PC-3 (cell line): ENCODE data around the gene LRRC40. TPM values are rescaled to one million over a fixed set of nuclear protein-coding genes. Genes with fewer than 3 reads are reported as not detected.

ENCODE experiments used
- ATAC-seq: fragments of 200-7000 bp; cut with Tn5 transposase; 2 replicates; pipeline ENCODE4 v1.9.1; 2020; ENCODE audit warnings: mild to moderate bottlenecking, moderate library complexity
- BruUV-seq: library from RNA; stranded (reverse); fragments of 400-500 nt; replicated peaks from 2 replicates; lab custom pipeline; 2021; lab: Mats Ljungman, UMichigan
- CTCF ChIA-PET: fragments of 300-600 bp; sonication (Branson Sonifier 250); formaldehyde crosslinking; loops from one replicate; lab custom pipeline; 2022; ENCODE audit warnings: antibody characterized with exemption; lab: Charles Lee
- POLR2A ChIA-PET: fragments of 300-600 bp; sonication (Branson Sonifier 250); formaldehyde crosslinking; loops from one replicate; lab custom pipeline; 2022; ENCODE audit warnings: antibody characterized with exemption; ENCODE audit not compliant: unreplicated experiment; lab: Charles Lee
- DNase-seq: peaks from one replicate; pipeline ENCODE4 v3.0.0-alpha.2; 2015
- H2AFZ ChIP-seq: fragments of 300-600 bp; sonication (generic); 2 replicates; pipeline ENCODE4 v1.6.0; 2016; ENCODE audit warnings: antibody characterized with exemption, low read length
- H3F3A ChIP-seq: fragments of 300-600 bp; sonication (generic); one replicate; pipeline ENCODE4 v1.6.0; 2017; ENCODE audit warnings: antibody characterized with exemption, low read length, control low read depth, mild to moderate bottlenecking; ENCODE audit not compliant: unreplicated experiment
- H3K27ac ChIP-seq: fragments of 300-600 bp; sonication (generic); 2 replicates; pipeline ENCODE4 v1.5.1; 2016; ENCODE audit warnings: mild to moderate bottlenecking, low read length
- H3K27me3 ChIP-seq: fragments of 300-600 bp; sonication (generic); 2 replicates; pipeline ENCODE4 v1.6.1; 2016; ENCODE audit warnings: low read length, mixed read lengths
- H3K36me3 ChIP-seq: fragments of 300-600 bp; sonication (generic); 2 replicates; pipeline ENCODE4 v1.6.1; 2016; ENCODE audit warnings: low read depth, mixed run types, low read length, mixed read lengths
- H3K4me1 ChIP-seq: fragments of 300-600 bp; sonication (generic); 2 replicates; pipeline ENCODE4 v1.5.1; 2016; ENCODE audit warnings: low read length; ENCODE audit not compliant: insufficient read depth
- H3K4me2 ChIP-seq: fragments of 300-600 bp; sonication (generic); 2 replicates; pipeline ENCODE4 v1.6.0; 2016; ENCODE audit warnings: low read length
- H3K4me3 ChIP-seq: fragments of 300-600 bp; sonication (generic); 2 replicates; pipeline ENCODE4 v1.5.1; 2016; ENCODE audit warnings: mild to moderate bottlenecking, low read length, mixed read lengths
- H3K79me2 ChIP-seq: fragments of 300-600 bp; sonication (generic); 2 replicates; pipeline ENCODE4 v1.6.1; 2017; ENCODE audit warnings: low read length, mixed read lengths
- H3K9ac ChIP-seq: fragments of 300-600 bp; sonication (generic); 2 replicates; pipeline ENCODE4 v1.6.0; 2016; ENCODE audit warnings: mild to moderate bottlenecking, low read length
- H3K9me2 ChIP-seq: fragments of 300-600 bp; sonication (generic); replicated peaks from 2 replicates; pipeline ENCODE4 v1.6.1; 2016; ENCODE audit warnings: mixed run types, low read length, mixed read lengths
- H3K9me3 ChIP-seq: fragments of 300-600 bp; sonication (generic); 2 replicates; pipeline ENCODE4 v1.6.1; 2016; ENCODE audit warnings: low read length, mixed read lengths
- H4K20me1 ChIP-seq: fragments of 300-600 bp; sonication (generic); 2 replicates; pipeline ENCODE4 v1.6.1; 2016; ENCODE audit warnings: low read length, mixed read lengths
- EZH2 ChIP-seq: fragments of 300-600 bp; sonication (generic); IDR thresholded peaks from one replicate; pipeline ENCODE4 v1.6.1; 2017; ENCODE audit warnings: antibody characterized with exemption, mild to moderate bottlenecking, low read length; ENCODE audit not compliant: unreplicated experiment
- EZH2phosphoT487 ChIP-seq: fragments of 300-600 bp; sonication (generic); IDR thresholded peaks from 2 replicates; pipeline ENCODE4 v1.6.1; 2018; ENCODE audit warnings: mild to moderate bottlenecking, antibody characterized with exemption, low read length, borderline replicate concordance
- intact Hi-C: fragments of 100-400 bp; cut with micrococcal nuclease; formaldehyde crosslinking; loops from 2 replicates; pipeline ENCODE4 v1.9.0; 2023
- total RNA-seq: library from RNA; depleted of rRNA; stranded (reverse); fragments of >200 nt; gene quantifications from 2 replicates; pipeline ENCODE4 v1.2.3, GENCODE V29; 2014
- TF ChIP-seq, protein P1 (sequence below): fragments of 300-600 bp; sonication (generic); conservative IDR thresholded peaks from 2 replicates; pipeline ENCODE4 v1.5.1; 2017; ENCODE audit warnings: antibody characterized with exemption, low read depth, mild to moderate bottlenecking, low read length

LRRC40 gene
- total RNA-seq, 1 experiment from 2014 or later, result 18.4 TPM

DNA sequence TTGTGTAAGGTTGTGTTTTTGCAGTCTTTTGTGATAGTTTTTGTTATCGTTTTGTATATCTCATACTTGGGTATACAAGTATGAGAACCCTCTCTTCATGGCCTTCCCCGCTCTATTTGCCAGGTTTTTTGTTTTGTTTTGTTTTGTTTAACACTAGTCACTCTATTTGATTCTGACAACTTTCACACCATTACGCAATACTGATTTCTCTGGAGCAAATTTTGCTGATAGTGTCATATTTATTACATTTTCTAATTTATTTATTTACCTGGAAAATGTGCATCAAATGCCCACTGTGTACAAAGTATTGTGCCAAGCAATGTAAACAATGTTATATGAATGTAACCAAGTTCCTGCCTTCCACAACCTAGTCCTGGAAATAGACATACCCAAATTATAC lies 90.1 kb downstream of the LRRC40 start:
- no peak overlapping the region for H2AFZ ChIP-seq

DNA sequence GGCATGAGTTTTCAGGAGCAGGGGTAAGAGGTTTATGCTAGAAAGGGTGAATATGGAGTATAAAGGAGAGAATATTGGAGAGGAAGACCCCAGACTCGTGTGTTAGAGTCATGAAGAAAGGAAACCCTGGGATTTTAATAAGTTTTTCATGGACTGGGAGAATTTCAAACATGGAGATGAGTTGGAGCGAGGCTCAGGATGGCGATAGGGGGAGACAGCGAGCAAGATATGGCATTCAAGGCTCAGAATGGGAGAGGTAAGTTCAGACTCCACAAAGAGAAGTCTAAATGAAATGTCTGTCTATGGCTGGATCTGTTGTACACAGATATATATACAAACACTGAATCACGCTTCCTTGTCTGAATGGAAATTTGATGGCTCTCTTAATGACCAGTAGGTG lies 92.5 kb downstream of the LRRC40 start:
- ChIA-PET POLR2A (no interaction called here), CTCF (interaction anchor here (0.6 kb wide), 1 partner anchor 399 kb away, joined by 3 read pairs; no protein-coding TSS in a partner anchor)
- H3K9ac ChIP-seq, result no peak overlapping the region
- peaks cover 7% of the 10 kb centered on the region for H3K27me3 ChIP-seq
- no peaks in the 10 kb centered on the region for H3K4me1 ChIP-seq
- H3F3A ChIP-seq, result no peaks in the 10 kb centered on the region
- no TSS peak for BruUV-seq
- no peak overlapping the region for H3K4me3 ChIP-seq
- H3K36me3 ChIP-seq, result no peaks in the 10 kb centered on the region
- no peaks in the 10 kb centered on the region for H3K9me2 ChIP-seq
- no peak overlapping the region for H2AFZ ChIP-seq
- H3K79me2 ChIP-seq, result no peaks in the 10 kb centered on the region
- intact Hi-C loops, result no loop called here
- no peak overlapping the region for H3K27ac ChIP-seq
- no peak for ATAC-seq
- H3K4me2 ChIP-seq, result no peak overlapping the region
- TF ChIP-seq, protein P1, sequence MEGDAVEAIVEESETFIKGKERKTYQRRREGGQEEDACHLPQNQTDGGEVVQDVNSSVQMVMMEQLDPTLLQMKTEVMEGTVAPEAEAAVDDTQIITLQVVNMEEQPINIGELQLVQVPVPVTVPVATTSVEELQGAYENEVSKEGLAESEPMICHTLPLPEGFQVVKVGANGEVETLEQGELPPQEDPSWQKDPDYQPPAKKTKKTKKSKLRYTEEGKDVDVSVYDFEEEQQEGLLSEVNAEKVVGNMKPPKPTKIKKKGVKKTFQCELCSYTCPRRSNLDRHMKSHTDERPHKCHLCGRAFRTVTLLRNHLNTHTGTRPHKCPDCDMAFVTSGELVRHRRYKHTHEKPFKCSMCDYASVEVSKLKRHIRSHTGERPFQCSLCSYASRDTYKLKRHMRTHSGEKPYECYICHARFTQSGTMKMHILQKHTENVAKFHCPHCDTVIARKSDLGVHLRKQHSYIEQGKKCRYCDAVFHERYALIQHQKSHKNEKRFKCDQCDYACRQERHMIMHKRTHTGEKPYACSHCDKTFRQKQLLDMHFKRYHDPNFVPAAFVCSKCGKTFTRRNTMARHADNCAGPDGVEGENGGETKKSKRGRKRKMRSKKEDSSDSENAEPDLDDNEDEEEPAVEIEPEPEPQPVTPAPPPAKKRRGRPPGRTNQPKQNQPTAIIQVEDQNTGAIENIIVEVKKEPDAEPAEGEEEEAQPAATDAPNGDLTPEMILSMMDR, result peak; percentile 51
- no peak for TF ChIP-seq EZH2phosphoT487
- TF ChIP-seq EZH2, result no peak
- no peaks in the 10 kb centered on the region for H4K20me1 ChIP-seq
- DNase-seq, result no peak
- H3K9me3 ChIP-seq, result no peaks in the 10 kb centered on the region

More for the DNA sequence above, 90.1 kb downstream of the LRRC40 start:
- H3K4me2 ChIP-seq, result no peak overlapping the region
- ATAC-seq (no peak), DNase-seq (no peak)
- TF ChIP-seq EZH2, result no peak
- TF ChIP-seq, protein P1, result no peak
- no peak for TF ChIP-seq EZH2phosphoT487
- no peaks in the 10 kb centered on the region for H3K4me1 ChIP-seq
- intact Hi-C loops, result no loop called here
- H3K27me3 ChIP-seq, result peaks cover 31% of the 10 kb centered on the region
- no peaks in the 10 kb centered on the region for H3K36me3 ChIP-seq
- H3K9me2 ChIP-seq, result no peaks in the 10 kb centered on the region
- H3K9me3 ChIP-seq, result no peaks in the 10 kb centered on the region
- H3K4me3 ChIP-seq, result no peak overlapping the region
- no peak overlapping the region for H3K9ac ChIP-seq
- no peaks in the 10 kb centered on the region for H3K79me2 ChIP-seq
- CTCF ChIA-PET, result no interaction called here
- no peaks in the 10 kb centered on the region for H4K20me1 ChIP-seq
- H3K27ac ChIP-seq, result no peak overlapping the region
- no TSS peak for BruUV-seq
- POLR2A ChIA-PET, result no interaction called here
- no peaks in the 10 kb centered on the region for H3F3A ChIP-seq

DNA sequence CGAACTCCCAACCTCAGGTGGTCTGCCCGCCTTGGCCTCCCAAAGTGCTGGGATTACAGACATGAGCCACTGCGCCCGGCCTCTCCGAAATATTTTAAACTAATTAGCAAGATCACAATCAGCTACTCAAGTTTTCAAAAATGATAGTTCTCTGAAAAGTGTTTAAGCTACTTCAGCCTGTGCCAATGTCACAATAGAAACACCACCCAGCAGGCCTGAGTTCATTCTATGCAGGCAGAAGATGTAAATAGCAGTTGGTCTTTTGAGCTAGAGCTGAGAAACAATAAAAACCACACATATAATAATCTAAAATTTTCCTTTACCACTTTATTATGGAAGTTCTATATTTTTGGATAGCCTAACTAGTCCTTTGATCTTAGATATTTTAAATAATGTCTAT lies 96.1 kb downstream of the LRRC40 start:
- Histone ChIP-seq H2AFZ (no peak overlapping the region), H3K9me3 (no peaks in the 10 kb centered on the region), H3K4me2 (no peak overlapping the region), H3F3A (no peaks in the 10 kb centered on the region), H3K36me3 (no peaks in the 10 kb centered on the region), H3K9ac (no peak overlapping the region), H3K9me2 (no peaks in the 10 kb centered on the region), H3K79me2 (no peaks in the 10 kb centered on the region), H3K4me1 (no peaks in the 10 kb centered on the region), H3K27me3 (no peaks in the 10 kb centered on the region), H4K20me1 (no peaks in the 10 kb centered on the region), H3K27ac (no peak overlapping the region), H3K4me3 (no peak overlapping the region)
- no TSS peak for BruUV-seq
- POLR2A ChIA-PET, result no interaction called here
- DNase-seq, result no peak
- CTCF ChIA-PET, result no interaction called here
- intact Hi-C loops, result no loop called here
- TF ChIP-seq EZH2phosphoT487 (no peak), EZH2 (no peak)
- TF ChIP-seq, protein P1, result no peak
- no peak for ATAC-seq
